ENCODE results near the gene RIOK1.

RIOK1 gene

GRCh38 chr6:7413151-7413823 lies 23.7 kb downstream of the RIOK1 start:
- H3K27me3 ChIP-seq (ENCODE audit: insufficient read depth, low read length, poor library complexity, severe bottlenecking) = no peaks in the 10 kb centered on the region
- no peak overlapping the region for H3K4me2 ChIP-seq (ENCODE audit: low read depth, low read length, poor library complexity, severe bottlenecking)
- H3K9me3 ChIP-seq (ENCODE audit: insufficient read depth, low read depth, low read length) = no peaks in the 10 kb centered on the region
- H3K79me2 ChIP-seq (ENCODE audit: insufficient read depth, low read length) = no peaks in the 10 kb centered on the region
- TF ChIP-seq EZH2phosphoT487 (IDR thresholded peaks at IDR 0.05; ENCODE audit: borderline replicate concordance) = no peak
- TF ChIP-seq CTCF (conservative IDR thresholded peaks at IDR 0.05; ENCODE audit: low read length) = no peak
- no peaks in the 10 kb centered on the region for H3K4me1 ChIP-seq (ENCODE audit: insufficient read depth, low read length, poor library complexity, severe bottlenecking)
- H3K9me2 ChIP-seq (replicated peaks; ENCODE audit: low read depth, low read length) = no peaks in the 10 kb centered on the region
- H3K4me3 ChIP-seq (ENCODE audit: low read length, poor library complexity, severe bottlenecking) = no peak overlapping the region
- H3K36me3 ChIP-seq (ENCODE audit: insufficient read depth, low read length) = peaks cover 78% of the 10 kb centered on the region; the same call in 1 of the 2 replicates
- no peaks in the 10 kb centered on the region for H3F3A ChIP-seq (ENCODE audit: low read depth)
- H2AFZ ChIP-seq (ENCODE audit: low read length) = no peak overlapping the region
- no peaks in the 10 kb centered on the region for H4K20me1 ChIP-seq (ENCODE audit: insufficient read depth, low read length, poor library complexity, severe bottlenecking)
- no peak overlapping the region for H3K9ac ChIP-seq (ENCODE audit: low read depth, low read length, poor library complexity, severe bottlenecking)

- H4K20me1 ChIP-seq (ENCODE audit: insufficient read depth, low read length, poor library complexity, severe bottlenecking) = no peaks in the 10 kb centered on the region
- no peak for TF ChIP-seq CTCF (conservative IDR thresholded peaks at IDR 0.05; ENCODE audit: low read length)
- TF ChIP-seq EZH2phosphoT487 (IDR thresholded peaks at IDR 0.05; ENCODE audit: borderline replicate concordance) = no peak
- H3K79me2 ChIP-seq (ENCODE audit: insufficient read depth, low read length) = no peaks in the 10 kb centered on the region
- H3K9me3 ChIP-seq (ENCODE audit: insufficient read depth, low read depth, low read length) = no peaks in the 10 kb centered on the region
- no peak overlapping the region for H3K4me3 ChIP-seq (ENCODE audit: low read length, poor library complexity, severe bottlenecking)
- H3K27me3 ChIP-seq (ENCODE audit: insufficient read depth, low read length, poor library complexity, severe bottlenecking) = no peaks in the 10 kb centered on the region
- no peaks in the 10 kb centered on the region for H3K4me1 ChIP-seq (ENCODE audit: insufficient read depth, low read length, poor library complexity, severe bottlenecking)
- H3K9ac ChIP-seq (ENCODE audit: low read depth, low read length, poor library complexity, severe bottlenecking) = no peak overlapping the region
- H2AFZ ChIP-seq (ENCODE audit: low read length) = no peak overlapping the region
- no peak overlapping the region for H3K4me2 ChIP-seq (ENCODE audit: low read depth, low read length, poor library complexity, severe bottlenecking)
- H3K36me3 ChIP-seq (ENCODE audit: insufficient read depth, low read length) = peaks cover 78% of the 10 kb centered on the region; the same call in 1 of the 2 replicates
- no peaks in the 10 kb centered on the region for H3K9me2 ChIP-seq (replicated peaks; ENCODE audit: low read depth, low read length)
- H3F3A ChIP-seq (ENCODE audit: low read depth) = no peaks in the 10 kb centered on the region
These were observed 25.2 kb downstream of the RIOK1 start for GRCh38 chr6:7414811-7415210.

- no peaks in the 10 kb centered on the region for H3K27me3 ChIP-seq (ENCODE audit: insufficient read depth, low read length, poor library complexity, severe bottlenecking)
- TF ChIP-seq CTCF (conservative IDR thresholded peaks at IDR 0.05; ENCODE audit: low read length) (no peak), EZH2phosphoT487 (IDR thresholded peaks at IDR 0.05; ENCODE audit: borderline replicate concordance) (no peak)
- no peaks in the 10 kb centered on the region for H3K79me2 ChIP-seq (ENCODE audit: insufficient read depth, low read length)
- H3K4me2 ChIP-seq (ENCODE audit: low read depth, low read length, poor library complexity, severe bottlenecking) = no peak overlapping the region
- H3K4me3 ChIP-seq (ENCODE audit: low read length, poor library complexity, severe bottlenecking) = no peak overlapping the region
- H3K36me3 ChIP-seq (ENCODE audit: insufficient read depth, low read length) = peaks cover 53% of the 10 kb centered on the region; the same call in 1 of the 2 replicates
- no peaks in the 10 kb centered on the region for H3K9me2 ChIP-seq (replicated peaks; ENCODE audit: low read depth, low read length)
- H4K20me1 ChIP-seq (ENCODE audit: insufficient read depth, low read length, poor library complexity, severe bottlenecking) = no peaks in the 10 kb centered on the region
- no peaks in the 10 kb centered on the region for H3K4me1 ChIP-seq (ENCODE audit: insufficient read depth, low read length, poor library complexity, severe bottlenecking)
- H2AFZ ChIP-seq (ENCODE audit: low read length) = no peak overlapping the region
- H3K9me3 ChIP-seq (ENCODE audit: insufficient read depth, low read depth, low read length) = no peaks in the 10 kb centered on the region
- no peak overlapping the region for H3K9ac ChIP-seq (ENCODE audit: low read depth, low read length, poor library complexity, severe bottlenecking)
- no peaks in the 10 kb centered on the region for H3F3A ChIP-seq (ENCODE audit: low read depth)
These were observed 28.1 kb downstream of the RIOK1 start for GRCh38 chr6:7417684-7418083.
